Activated CD8-positive, alpha-beta memory T cell treated with anti-CD3 and anti-CD28 coated beads, Interleukin-2, amount 50 U/mL, for 1 hour (primary cell): ENCODE data around the gene SHB.

Source experiments
- DNase-seq: peaks from one replicate; pipeline ENCODE4 v3.0.0-alpha.2; 2020; ENCODE audit errors: extremely low read depth

The SHB gene, protein sequence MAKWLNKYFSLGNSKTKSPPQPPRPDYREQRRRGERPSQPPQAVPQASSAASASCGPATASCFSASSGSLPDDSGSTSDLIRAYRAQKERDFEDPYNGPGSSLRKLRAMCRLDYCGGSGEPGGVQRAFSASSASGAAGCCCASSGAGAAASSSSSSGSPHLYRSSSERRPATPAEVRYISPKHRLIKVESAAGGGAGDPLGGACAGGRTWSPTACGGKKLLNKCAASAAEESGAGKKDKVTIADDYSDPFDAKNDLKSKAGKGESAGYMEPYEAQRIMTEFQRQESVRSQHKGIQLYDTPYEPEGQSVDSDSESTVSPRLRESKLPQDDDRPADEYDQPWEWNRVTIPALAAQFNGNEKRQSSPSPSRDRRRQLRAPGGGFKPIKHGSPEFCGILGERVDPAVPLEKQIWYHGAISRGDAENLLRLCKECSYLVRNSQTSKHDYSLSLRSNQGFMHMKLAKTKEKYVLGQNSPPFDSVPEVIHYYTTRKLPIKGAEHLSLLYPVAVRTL

DNA sequence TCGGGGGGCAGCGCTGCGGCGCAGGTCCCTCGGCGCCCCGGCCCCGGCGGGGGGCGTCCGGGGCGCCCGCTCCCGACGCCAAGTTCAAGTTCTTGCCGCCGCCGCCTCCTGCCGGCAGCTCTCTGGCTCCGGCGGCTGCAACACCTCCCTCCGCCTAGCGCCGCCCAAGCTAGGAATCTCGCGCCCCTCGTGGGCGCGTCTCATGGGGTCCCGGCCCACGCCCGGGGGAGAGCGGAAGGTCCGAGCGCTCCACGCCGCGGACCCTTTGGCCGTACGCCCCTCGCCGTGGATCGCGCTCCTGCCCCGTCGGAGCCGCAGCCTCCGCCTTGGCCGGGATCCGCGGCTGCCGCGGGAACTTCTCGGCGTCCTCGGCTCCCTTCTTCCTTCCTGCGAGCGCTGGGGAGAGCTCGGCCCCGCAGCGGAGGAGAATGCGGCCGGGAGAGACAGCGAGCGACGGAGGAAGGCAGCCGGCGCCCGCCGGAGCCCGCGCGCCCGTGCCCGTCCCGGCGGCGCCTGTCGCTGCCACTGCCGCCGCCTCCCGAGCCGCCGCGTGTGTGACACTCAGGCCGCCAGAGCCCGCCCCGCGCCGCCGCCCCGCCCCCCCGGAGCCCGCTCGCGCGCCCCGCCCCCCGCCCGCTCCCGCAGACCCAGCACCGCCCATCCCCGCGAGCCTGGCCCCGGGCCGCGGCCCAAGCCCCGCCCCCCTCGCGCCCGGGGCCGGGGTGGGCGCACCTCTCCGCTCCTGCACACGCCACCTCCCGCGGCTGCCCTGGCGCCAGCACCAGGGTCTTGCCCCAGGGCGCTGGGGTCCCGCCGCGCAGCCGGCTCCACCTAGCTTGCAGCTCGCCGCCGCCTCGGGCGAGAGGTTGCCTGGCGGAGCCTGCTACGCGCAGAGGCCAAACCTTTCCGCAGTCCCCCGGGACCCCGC is at the start of gene SHB:
Gene SHB (minus strand): TSS at position 527 of the 928 bp plus-strand sequence. CDS start 582 bp downstream, outside the sequence.
- peak; percentile 57 for DNase-seq

DNA sequence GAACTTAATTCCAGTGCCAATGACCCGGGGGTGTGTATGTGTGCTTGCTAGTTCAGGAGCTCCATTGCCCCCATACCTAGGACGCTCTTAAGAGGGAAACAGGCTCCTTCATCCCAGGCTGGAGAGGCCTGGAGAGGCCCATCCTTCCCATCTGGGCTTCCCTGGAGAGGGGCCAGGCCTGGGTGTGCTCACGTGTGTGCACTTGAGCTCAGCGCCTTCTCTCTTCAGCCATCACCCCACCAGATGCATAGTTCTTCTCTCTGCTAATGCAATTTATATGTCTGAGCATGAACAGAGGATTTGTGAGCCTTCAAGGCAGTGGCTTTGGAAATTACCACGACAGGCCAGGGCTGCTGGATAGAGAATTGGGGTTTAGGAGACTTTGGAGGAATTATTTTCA is 48.6 kb upstream of the SHB start:
- no peak for DNase-seq

DNA sequence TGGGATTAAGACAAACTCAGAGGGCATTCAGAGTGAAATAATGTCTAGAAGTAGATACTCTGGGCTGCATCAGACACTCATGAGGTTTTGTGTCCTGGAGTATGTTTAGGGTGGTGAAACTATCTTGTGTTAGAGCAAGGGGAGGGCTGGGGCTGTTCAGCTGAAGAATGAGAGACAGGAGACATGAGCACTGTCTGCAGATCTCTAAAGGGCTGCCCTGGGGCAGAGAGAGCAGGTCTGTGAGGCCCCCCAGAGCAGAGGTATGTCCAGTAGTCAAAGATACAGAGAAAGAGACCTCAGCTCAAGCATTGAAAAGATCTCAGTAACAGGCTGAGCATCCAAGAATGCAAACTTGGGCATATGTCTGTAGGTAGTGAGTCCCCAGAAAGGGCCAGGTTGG is 45.9 kb upstream of the SHB start:
- no peak for DNase-seq

DNA sequence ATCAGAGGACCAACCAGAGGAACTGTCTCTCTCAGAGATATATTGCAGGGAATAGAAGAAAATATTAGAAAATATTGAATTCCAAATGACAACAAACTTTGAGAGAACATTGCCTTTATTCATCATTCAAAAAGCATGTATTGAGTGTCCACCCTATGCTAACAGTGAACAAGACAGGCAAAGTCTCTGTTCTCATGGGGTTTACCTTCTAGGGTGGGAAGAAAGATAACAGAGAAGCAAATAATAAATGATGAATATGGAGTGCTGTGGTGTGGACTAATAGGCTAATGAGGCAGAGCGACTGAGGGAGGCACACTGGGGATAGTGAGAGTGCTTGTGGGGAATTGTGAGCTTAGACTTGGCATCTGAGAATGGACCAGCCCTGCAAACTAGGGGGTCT is 43.4 kb upstream of the SHB start:
- no peak for DNase-seq

DNA sequence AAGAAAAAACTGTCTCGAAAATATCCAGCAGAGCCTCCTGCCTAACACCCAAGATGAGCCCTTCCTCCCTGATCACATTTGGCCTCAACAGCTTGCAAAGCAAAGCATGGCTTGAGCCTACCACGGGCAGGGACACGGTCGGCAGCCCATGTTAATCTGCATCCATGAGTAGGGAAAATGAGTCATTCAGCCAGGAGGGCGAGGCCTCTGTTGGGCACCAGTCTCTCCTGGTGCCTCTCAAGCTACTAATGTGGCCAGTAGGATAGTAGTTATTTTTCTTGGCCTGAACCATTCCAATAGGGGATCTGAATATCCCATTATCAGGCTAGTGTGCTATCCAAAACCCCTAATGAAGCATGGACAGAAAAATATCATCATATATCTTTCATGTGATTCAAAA is 43.0 kb upstream of the SHB start:
- no peak for DNase-seq

DNA sequence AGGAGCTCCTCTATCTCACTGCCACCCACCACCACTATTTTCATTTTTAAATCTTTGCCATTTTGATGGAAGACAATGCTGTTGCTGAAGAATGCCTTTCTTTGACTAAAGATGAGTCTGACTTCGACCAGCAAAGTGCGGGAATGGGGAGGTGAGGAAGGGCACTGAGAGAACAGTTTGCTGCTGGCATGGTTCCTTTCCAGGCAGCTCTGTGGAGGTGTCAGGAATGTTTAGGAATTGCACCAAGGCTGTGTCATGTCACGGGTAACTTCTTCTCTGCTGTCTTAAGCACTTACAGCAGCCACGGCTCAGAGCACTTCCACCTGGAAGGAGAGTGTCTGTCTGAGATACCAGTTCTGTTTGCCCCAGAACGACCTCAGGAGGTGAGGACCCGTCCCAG is 41.4 kb upstream of the SHB start:
- DNase-seq, result no peak

DNA sequence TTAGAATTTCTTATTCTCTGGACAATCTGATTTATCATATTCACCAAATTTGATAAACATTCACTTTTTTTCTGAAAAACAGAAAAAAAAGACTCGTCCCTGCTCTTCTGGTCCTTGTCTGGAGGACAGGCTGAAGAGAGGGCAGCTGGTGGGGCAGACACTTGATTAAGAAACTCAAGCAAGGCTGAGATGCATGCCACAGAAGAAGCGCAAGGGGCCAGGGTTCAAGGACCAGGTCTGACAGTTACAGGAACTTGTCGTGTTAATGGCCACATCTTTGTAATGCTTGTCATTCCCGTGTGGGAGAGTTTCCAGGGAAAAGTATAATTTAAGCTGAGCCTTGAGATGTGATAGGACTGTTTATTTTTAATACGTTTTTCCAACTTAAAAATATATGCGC is 40.6 kb upstream of the SHB start:
- no peak for DNase-seq

DNA sequence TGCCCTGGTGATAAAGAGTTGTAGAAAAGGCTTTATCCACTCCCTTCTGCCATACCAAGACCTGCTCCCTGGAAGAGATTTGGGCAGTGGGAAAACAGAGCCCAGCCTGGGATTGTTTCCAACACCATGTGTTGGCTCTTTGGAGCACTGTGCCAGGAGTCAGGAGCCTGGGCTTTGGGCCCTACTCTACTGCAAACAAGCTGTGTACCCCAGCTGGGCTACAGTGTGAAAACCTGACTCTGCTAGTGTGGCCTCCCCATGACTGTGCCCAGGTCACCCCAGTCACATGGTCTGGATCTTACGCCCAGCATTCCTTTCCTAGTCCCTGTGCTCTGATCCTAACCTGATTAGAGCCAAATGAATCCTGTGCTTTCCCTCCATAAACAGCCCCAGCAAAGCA is 39.3 kb upstream of the SHB start:
- no peak for DNase-seq

DNA sequence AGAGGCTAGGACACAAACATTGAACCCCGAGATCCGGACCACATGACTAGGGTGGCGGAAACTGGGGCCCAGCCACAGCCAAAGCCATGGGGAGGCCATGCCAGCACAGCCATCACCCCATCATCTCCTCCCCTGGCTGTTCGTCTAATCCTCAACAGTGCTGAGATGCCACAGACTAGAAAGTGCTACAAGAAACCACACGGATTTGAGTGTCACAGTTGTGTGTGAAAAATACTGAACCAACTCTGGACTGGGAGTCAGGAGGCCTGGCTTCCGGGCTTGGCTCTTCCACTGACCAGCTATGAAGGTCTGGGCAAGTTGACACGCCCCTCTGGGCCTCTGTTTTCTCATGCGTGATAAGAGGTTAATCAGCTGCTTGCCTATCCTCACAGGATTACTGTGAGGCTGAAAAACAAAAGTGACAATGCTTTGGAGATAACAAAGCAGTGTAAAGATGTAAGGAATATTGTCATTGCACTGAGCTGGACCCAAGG is 38.8 kb upstream of the SHB start:
- no peak for DNase-seq

DNA sequence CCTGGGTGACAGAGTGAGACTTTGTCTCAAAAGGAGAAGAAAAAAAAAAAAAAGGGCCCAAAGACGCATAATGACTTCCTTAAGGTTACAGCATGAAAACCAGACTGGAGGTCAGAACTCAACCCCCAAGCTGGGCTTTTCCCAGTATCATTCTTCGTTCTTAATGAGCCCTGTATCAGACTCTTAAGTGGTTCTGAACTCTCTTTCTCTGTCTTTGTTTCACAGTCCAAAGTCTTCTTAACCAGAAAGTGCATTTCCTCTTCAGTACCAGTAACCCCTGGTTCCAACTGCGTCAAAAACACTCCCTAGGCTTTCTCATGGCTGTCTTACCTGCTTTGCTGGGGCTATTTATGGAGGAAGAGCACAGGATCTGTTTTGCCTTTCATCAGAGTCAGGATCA is 38.4 kb upstream of the SHB start:
- DNase-seq, result no peak

DNA sequence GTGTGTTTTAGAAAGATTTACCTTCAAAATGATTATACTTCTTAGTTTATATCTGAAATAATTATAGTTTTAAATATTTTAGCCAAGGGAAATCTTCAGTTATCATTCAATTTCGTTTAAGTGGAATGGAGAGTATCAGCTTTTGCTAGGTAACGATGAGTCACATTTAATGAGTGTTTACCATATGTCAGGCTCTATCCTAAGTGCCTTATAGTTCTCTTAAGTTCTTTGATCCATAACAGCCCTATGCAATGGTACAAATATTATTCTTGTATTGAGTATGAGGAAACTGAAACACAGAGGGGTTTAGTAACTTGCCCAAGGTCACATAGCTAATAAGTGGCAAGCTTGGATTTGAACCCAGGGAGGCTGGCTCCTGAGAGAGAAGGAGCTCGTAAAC is 37.5 kb upstream of the SHB start:
- no peak for DNase-seq

DNA sequence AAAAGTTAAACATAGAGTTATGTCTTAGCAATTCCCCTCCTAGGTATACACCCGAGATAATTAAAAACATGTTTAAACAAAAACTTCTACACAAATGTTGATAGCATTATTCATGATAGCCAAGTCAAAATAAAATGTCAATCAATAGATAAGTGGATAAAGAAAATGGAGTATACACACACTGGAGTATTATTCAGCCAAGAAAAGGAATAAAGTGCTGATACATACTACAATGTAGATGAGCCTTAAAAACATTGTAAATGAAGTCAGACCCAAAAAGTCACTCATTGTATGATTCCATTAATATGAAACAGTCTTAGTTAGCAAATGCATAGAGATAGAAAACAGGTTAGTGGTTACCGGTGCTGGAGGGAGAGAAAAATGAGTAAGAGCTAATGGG is 34.3 kb upstream of the SHB start:
- DNase-seq, result no peak

DNA sequence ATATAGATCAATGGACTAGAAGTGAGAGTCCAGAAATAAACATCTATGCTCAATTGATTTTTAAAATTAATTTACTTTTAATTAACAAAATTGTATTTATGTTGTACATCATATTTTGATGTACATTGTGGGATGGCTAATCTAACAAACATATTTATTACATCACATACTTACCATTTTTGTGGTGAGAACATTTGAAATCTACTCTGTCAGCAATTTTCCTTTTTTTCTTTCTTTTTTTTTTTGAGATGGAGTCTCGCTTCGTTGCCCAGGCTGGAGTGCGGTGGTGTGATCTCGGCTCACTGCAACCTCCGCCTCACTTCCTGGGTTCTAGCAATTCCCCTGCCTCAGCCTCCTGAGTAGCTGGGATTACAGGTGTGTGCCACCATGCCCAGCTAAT is 32.4 kb upstream of the SHB start:
- no peak for DNase-seq

DNA sequence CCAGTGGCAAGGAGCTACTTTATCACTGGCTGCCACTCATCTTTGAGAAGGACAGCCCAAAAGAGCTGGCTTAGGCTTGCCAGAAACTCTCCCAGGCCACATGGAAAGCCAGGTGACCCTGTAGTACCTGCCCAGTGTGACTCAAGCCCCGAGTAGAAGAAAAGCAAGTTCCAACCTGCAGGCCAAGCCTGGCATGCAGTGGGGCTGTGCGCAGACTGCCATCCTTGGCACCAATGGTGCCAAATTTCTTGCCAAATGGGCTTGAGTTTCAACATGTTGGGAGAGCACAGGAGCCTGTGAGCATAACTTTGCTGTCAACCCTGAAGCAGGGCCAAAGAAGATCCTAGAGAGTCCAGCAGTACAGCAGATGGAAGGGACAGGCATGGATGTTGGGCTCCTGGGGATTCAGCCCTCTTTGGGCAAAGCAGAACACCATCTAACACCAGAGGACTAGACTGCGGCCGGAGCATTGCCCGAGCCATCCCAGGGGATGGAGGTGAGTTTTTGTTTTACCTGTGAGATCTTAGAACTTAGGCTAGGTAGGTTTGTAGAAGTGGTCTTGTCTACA is 27.3 kb upstream of the SHB start:
- DNase-seq, result no peak

DNA sequence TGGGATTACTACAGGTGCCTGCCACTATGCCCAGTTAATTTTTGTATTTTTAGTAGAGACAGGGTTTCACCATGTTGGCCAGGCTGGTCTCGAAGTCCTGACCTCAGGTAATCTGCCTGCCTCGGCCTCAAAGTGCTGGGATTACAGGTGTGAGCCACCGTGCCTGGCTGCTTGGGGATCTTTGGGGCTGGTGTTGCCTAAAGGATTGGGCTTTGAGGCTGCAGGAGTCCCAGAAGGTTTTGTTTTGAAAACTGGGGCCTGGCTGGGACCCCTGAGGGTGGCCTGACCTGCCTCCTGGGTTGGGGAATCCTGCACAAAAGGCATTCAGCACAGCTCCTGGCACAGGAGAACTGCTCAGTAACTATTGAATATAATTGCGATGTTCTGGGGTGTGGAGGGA is 25.1 kb upstream of the SHB start:
- no peak for DNase-seq

DNA sequence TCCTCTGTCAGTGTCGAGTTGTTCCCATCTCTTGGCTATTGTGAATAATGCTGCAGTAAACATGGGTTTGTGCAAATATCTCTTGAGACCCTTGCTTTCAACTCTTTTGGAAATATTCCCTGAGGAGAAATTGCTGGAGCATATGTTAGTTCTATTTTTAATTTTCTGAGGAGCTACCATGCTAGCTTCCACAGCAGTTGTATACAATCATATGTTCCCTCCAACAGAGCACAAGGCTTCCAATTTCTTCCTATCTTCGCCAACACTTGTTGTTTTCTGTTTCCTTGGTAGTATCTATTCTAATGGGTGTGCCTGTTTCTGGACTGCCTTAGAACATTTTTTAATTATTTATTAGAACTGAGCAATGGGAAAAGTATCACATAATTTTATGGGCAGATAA is 23.6 kb upstream of the SHB start:
- DNase-seq, result no peak

DNA sequence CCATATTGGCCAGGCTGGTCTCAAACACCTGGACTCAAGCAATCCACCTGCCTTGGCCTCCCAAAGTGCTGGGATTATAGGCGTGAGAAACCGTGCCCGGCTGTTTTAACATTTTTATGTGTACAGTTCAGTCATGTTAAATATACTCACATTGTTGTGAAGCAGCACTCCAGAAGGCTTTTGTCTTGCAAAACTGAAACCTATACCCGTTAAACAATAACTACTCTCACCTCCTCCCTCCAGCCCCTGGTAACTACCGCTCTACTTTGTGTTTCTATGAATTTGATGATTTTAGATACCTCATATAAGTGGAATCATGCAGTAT is 23.1 kb upstream of the SHB start:
- no peak for DNase-seq

DNA sequence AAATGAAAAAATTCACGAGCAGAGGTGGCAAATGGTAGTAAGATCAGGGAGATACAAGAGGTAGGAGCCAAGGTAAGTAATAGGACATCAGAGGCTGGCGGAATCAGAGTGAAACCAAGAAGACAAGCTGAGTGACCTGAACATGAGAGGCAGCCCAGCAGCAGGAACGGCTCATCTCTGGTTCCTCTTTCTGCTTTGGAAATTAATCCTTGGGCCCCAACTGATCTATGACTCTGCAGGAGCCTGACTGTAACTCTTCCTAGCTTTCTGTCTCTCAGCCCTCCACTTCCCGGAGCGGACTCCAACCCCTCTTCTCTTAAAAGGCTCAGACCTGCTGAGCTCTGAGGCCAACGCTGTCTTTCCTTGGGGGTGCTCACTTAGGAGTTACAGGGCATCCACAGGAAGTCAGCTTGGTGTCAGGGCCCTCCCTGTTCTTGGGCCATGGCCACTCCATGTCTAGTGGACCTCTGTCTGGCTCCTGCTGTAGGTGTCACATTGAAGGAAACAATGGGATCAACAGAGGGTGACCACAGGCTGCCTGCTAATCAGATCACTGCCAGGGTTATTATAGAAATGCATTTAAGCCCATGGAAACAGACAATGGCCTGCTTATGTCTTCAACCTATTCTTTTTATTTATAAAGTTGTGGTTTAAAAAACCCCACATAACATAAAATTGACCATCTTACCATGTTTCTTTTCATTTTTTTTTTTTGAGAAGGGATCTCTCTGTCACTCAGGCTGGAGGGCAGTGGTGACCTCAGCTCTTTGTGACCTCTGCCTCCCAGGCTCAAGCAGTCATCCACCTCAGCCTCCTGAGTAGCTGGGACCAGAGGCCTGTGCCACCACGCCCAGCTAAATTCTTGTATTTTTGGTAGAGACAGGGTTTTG is 22.5 kb upstream of the SHB start:
- no peak for DNase-seq

DNA sequence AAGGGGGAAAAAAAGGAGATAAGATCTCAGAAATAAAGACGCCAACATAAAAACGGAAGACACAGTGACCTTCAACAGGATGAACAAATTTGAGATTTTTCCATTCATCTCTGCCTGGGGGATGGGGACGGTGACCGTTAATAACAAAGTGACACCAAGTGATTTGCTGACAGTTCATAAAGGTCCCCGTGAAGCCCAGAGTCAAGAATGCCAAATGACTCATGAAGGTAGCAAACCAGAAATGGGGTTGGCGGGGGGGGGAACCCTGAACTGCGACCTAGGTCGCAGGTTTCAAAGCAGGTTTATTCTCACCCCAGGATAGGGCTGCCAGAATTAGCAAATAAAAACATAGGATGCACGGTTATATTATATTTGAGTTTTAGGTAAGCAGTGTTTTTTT is 21.1 kb upstream of the SHB start:
- no peak for DNase-seq

DNA sequence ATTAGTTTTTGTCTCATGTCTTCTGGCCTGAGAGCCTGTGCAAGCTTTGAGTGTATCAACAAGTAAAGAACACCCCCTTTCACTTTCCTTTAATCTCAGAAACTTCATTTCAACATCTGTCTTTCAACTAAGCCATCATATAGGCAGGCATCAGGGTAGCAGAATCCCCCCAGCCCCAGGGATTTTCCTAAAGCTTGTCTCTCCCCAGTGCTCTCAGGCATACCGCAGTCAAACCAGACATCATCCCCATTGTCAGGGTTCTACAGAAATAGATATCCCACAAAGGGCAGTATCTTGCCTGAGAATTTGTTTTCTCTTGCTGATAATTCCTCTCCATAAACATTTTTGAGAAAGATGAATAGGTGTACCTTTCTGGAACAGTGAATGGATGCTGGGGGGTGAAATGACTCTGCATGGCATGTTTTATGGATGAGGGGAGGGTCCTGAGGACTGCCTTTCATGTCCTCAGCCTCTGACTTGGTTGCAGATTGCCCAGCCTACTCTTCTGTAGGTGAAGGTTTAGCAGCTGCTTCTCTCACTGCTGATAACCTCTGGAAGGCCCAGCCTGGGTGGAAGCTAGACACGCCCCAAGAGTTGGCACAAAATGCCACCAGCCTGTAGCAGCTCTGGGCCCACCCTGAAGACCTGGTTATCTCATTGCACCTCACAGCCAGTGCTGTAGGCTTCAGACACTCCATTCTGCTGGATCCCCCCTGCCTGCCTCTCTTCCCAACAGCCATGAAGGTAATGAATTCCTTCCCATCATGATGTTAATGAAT is 20.5 kb upstream of the SHB start:
- no peak for DNase-seq
